ENCODE results near the gene TMCO1.

TMCO1 gene

DNA sequence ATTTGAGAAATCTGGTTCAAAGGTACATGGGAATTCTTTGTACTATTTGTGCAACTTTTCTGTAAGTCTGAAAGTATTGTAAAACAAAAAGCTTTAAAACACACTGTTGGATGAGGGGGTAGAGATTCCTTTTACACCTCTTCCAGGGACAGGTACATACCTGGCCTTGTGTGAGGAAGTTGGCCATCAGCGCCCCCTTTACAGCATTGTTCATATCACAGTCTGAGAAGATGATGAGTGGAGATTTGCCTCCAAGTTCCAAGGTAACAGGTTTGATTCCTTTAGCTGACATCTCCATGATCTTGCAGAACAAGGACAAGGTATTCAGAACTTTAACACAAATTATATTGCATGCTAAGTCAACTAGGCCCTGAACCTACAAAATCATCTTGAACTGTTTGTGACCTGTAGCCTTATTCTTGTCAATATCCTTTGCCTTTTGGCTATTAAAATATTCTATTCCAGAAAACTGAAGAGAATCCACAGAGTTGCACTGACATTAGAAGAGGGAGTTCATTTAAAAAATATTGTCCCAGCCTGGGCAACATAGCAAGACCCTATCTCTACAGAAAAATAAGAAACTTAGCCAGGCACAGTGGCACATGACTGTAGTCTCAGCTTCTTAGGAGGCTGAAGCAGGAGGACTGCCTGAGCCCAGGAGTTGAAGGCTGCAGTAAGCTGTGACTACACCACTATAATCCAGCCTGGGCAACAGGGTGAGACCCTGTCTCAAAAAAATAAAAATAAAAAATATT is 89.2 kb downstream of the TMCO1 start:
- in situ Hi-C loops (cut with HindIII; ENCODE audit: low sequenced_read_pairs) = no loop called here
- TF ChIP-seq, protein P1, sequence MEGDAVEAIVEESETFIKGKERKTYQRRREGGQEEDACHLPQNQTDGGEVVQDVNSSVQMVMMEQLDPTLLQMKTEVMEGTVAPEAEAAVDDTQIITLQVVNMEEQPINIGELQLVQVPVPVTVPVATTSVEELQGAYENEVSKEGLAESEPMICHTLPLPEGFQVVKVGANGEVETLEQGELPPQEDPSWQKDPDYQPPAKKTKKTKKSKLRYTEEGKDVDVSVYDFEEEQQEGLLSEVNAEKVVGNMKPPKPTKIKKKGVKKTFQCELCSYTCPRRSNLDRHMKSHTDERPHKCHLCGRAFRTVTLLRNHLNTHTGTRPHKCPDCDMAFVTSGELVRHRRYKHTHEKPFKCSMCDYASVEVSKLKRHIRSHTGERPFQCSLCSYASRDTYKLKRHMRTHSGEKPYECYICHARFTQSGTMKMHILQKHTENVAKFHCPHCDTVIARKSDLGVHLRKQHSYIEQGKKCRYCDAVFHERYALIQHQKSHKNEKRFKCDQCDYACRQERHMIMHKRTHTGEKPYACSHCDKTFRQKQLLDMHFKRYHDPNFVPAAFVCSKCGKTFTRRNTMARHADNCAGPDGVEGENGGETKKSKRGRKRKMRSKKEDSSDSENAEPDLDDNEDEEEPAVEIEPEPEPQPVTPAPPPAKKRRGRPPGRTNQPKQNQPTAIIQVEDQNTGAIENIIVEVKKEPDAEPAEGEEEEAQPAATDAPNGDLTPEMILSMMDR (IDR thresholded peaks at IDR 0.05; ENCODE audit: low read depth, low read length) = no peak
- no peak overlapping the region for H3K4me3 ChIP-seq (ENCODE audit: low read depth, low read length)
- no peak for DNase-seq (ENCODE audit: low read depth, low spot score)

DNA sequence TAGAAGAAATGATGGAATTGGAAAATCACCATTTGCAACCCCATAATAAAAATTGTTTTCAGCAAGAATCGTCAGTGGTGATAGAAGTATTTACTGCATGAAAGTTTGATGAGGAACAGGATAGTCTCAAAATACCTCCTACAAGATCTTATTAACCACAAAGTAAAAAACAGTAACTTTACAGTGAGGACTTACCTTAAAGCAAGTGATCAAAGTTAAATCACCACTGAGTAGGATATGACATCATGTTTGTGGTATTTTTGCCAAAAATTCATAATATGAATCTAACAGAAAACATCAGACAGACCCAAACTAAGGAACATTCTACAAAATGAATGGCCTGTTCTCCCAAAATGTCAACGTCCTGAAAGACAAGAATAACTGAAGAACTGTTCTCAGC is 90.2 kb downstream of the TMCO1 start:
- no peak overlapping the region for H3K4me3 ChIP-seq (ENCODE audit: low read depth, low read length)
- in situ Hi-C loops (cut with HindIII; ENCODE audit: low sequenced_read_pairs) = no loop called here
- no peak for DNase-seq (ENCODE audit: low read depth, low spot score)
- TF ChIP-seq, protein P1 (IDR thresholded peaks at IDR 0.05; ENCODE audit: low read depth, low read length) = no peak
